A172 (cell line): ENCODE results near the gene SDC4. TPM values are rescaled to one million over a fixed set of nuclear protein-coding genes. Genes with fewer than 3 reads are reported as not detected.

Source experiments
- DNase-seq: peaks from one replicate; pipeline ENCODE4 v3.0.0-alpha.2; 2015; ENCODE audit warnings: low spot score
- total RNA-seq: library from RNA; depleted of rRNA; stranded (reverse); fragments of >200 nt; shearing (Covaris generic); gene quantifications from 2 replicates; pipeline ENCODE4 v1.2.3, GENCODE V29; 2014; rRNA removed

The SDC4 gene
- 42.4 and 43.9 TPM in 2 replicates for total RNA-seq

- DNase-seq: peak; percentile 56
These were observed at the start of gene SDC4 for GRCh38 chr20:45347936-45348778. TSS of gene SDC4 (minus strand) at chr20:45348424. CDS start at chr20:45348384, 40 bp downstream.

GRCh38 chr20:45395114-45395415 is 46.8 kb upstream of the SDC4 start:
- DNase-seq: no peak

- no peak for DNase-seq
These were observed 46.2 kb upstream of the SDC4 start for GRCh38 chr20:45394221-45395113.

GRCh38 chr20:45392733-45393132 is 44.5 kb upstream of the SDC4 start:
- no peak for DNase-seq

- no peak for DNase-seq
These were observed 43.3 kb upstream of the SDC4 start for GRCh38 chr20:45391559-45391958.

- DNase-seq: no peak
These were observed 42.7 kb upstream of the SDC4 start for GRCh38 chr20:45390931-45391330.

GRCh38 chr20:45387274-45387673 is 39.0 kb upstream of the SDC4 start:
- no peak for DNase-seq

- DNase-seq: no peak
These were observed 30.0 kb upstream of the SDC4 start, which contains the start of gene TP53TG5 for GRCh38 chr20:45378191-45378590. TSS of gene TP53TG5 (minus strand) at chr20:45378325. CDS start at chr20:45378236, 89 bp downstream.

GRCh38 chr20:45377269-45377668 is 29.0 kb upstream of the SDC4 start:
- DNase-seq: no peak

GRCh38 chr20:45374966-45375365 is 26.7 kb upstream of the SDC4 start:
- DNase-seq: no peak

GRCh38 chr20:45374101-45374467 is 25.9 kb upstream of the SDC4 start:
- no peak for DNase-seq

- DNase-seq: peak; percentile 44
These were observed 25.3 kb upstream of the SDC4 start for GRCh38 chr20:45373353-45374100.

- DNase-seq: no peak
These were observed 24.6 kb upstream of the SDC4 start for GRCh38 chr20:45372646-45373352.

- no peak for DNase-seq
These were observed 24.0 kb upstream of the SDC4 start for GRCh38 chr20:45372241-45372640.

GRCh38 chr20:45370571-45371160 is 22.4 kb upstream of the SDC4 start:
- DNase-seq: no peak

GRCh38 chr20:45368221-45368980 is 20.2 kb upstream of the SDC4 start:
- DNase-seq: no peak

- DNase-seq: no peak
These were observed 18.9 kb upstream of the SDC4 start for GRCh38 chr20:45367126-45367525.

- no peak for DNase-seq
These were observed 18.4 kb upstream of the SDC4 start for GRCh38 chr20:45366631-45367030.

- no peak for DNase-seq
These were observed 18.0 kb upstream of the SDC4 start for GRCh38 chr20:45366192-45366591.

- no peak for DNase-seq
These were observed 17.3 kb upstream of the SDC4 start for GRCh38 chr20:45365444-45365970.
